OCI-LY7 (cell line): ENCODE data around the gene RAB44. TPM values are rescaled to one million over a fixed set of nuclear protein-coding genes. Genes with fewer than 3 reads are reported as not detected.
A peak's percentile ranks its signal among the peaks of the same experiment; 100 is the strongest.

ENCODE experiments used
- BruUV-seq: library from RNA; stranded (reverse); fragments of 400-500 nt; replicated peaks from 2 replicates; lab custom pipeline; 2021; lab: Mats Ljungman, UMichigan
- CTCF ChIA-PET: fragments of 300-600 bp; sonication (Branson Sonifier 250); formaldehyde crosslinking; loops from one replicate; lab custom pipeline; 2022; ENCODE audit warnings: antibody characterized with exemption; ENCODE audit not compliant: unreplicated experiment; lab: Charles Lee
- POLR2A ChIA-PET: fragments of 300-600 bp; sonication (Branson Sonifier 250); formaldehyde crosslinking; loops from one replicate; lab custom pipeline; 2022; ENCODE audit warnings: antibody characterized with exemption; lab: Charles Lee
- DNase-seq: peaks from one replicate; pipeline ENCODE4 v3.0.0-alpha.2; 2015; ENCODE audit warnings: low spot score
- H2AFZ ChIP-seq: fragments of 200-600 bp; sonication (generic), shearing (Covaris generic); 2 replicates; pipeline ENCODE4 v1.6.1; 2014; ENCODE audit warnings: mild to moderate bottlenecking, antibody characterized with exemption, low read length, moderate library complexity
- H3K27ac ChIP-seq: fragments of 200-600 bp; sonication (generic); 2 replicates; pipeline ENCODE4 v1.5.1; 2014; ENCODE audit warnings: mixed run types, low read depth, mild to moderate bottlenecking, moderate library complexity, low read length, inconsistent platforms; ENCODE audit not compliant: poor library complexity, severe bottlenecking
- H3K36me3 ChIP-seq: fragments of 200-600 bp; sonication (generic); 2 replicates; pipeline ENCODE4 v1.6.1; 2014; ENCODE audit warnings: mild to moderate bottlenecking, antibody characterized with exemption, low read length, moderate library complexity, mixed read lengths; ENCODE audit not compliant: insufficient read depth
- H3K4me1 ChIP-seq: fragments of 200-600 bp; sonication (generic); 2 replicates; pipeline ENCODE4 v1.5.1; 2014; ENCODE audit warnings: mild to moderate bottlenecking, low read length; ENCODE audit not compliant: insufficient read depth, poor library complexity, severe bottlenecking
- H3K4me2 ChIP-seq: fragments of 200-600 bp; sonication (generic); 2 replicates; pipeline ENCODE4 v1.6.1; 2014; ENCODE audit warnings: mild to moderate bottlenecking, low read length
- H3K4me3 ChIP-seq: fragments of 200-600 bp; sonication (generic); 2 replicates; pipeline ENCODE4 v1.5.1; 2014; ENCODE audit warnings: mild to moderate bottlenecking, low read depth, low read length; ENCODE audit not compliant: poor library complexity, severe bottlenecking
- H3K79me2 ChIP-seq: fragments of 200-600 bp; sonication (generic); 2 replicates; pipeline ENCODE4 v1.6.1; 2016; ENCODE audit warnings: low read depth, mild to moderate bottlenecking, low read length, moderate library complexity, mixed read lengths; ENCODE audit not compliant: insufficient read depth
- H3K9me2 ChIP-seq: fragments of 200-600 bp; sonication (generic); 2 replicates; pipeline ENCODE4 v1.6.1; 2016; ENCODE audit warnings: mild to moderate bottlenecking, low read length, mixed read lengths; ENCODE audit not compliant: insufficient read depth
- H3K9me3 ChIP-seq: fragments of 200-600 bp; sonication (generic); 2 replicates; pipeline ENCODE4 v1.6.1; 2014; ENCODE audit warnings: mild to moderate bottlenecking, mixed run types, low read length, mixed read lengths
- H4K20me1 ChIP-seq: fragments of 200-600 bp; sonication (generic); 2 replicates; pipeline ENCODE4 v1.6.1; 2014; ENCODE audit warnings: mild to moderate bottlenecking, antibody characterized with exemption, low read length, moderate library complexity, mixed read lengths; ENCODE audit not compliant: insufficient read depth
- CTCF ChIP-seq: fragments of 200-600 bp; sonication (generic); conservative IDR thresholded peaks from 2 replicates; pipeline ENCODE4 v1.5.1; 2014; ENCODE audit warnings: mild to moderate bottlenecking, antibody characterized with exemption, low read length, moderate library complexity, mixed read lengths
- EZH2phosphoT487 ChIP-seq: fragments of 200-600 bp; sonication (generic); IDR thresholded peaks from 2 replicates; pipeline ENCODE4 v1.6.1; 2018; ENCODE audit warnings: low read depth, borderline replicate concordance, mild to moderate bottlenecking, mixed run types, antibody characterized with exemption, low read length, moderate library complexity, mixed read lengths
- intact Hi-C: fragments of 100-400 bp; cut with micrococcal nuclease; formaldehyde crosslinking; loops from one replicate; pipeline ENCODE4 v1.10.0; 2022; ENCODE audit not compliant: unreplicated experiment
- total RNA-seq, 2 experiments: library from RNA; depleted of rRNA in 1 of 2; stranded (reverse); fragments of >200 nt in 1 of 2; shearing (Covaris generic) in 1 of 2; gene quantifications; 2 replicates each; pipeline ENCODE4 v1.2.3, GENCODE V29; 2014 to 2022

The RAB44 gene
- total RNA-seq, 2 experiments from 2014 or later, result 0.09 TPM; not detected in 1

- peak; percentile 31 for DNase-seq
- H3K27ac ChIP-seq, result peak overlapping the region; percentile 92
- BruUV-seq, result no TSS peak
Observed at GRCh38 chr6:36754582-36755434, 57.2 kb downstream of the RAB44 start.

GRCh38 chr6:36755435-36756348 is 58.1 kb downstream of the RAB44 start:
- Histone ChIP-seq H3K9me2 (no peaks in the 10 kb centered on the region), H3K4me2 (peak overlapping the region; percentile 86), H3K27ac (peak overlapping the region; percentile 92), H3K4me3 (peak overlapping the region; percentile 69), H3K36me3 (peaks cover 19% of the 10 kb centered on the region), H2AFZ (peak overlapping the region; percentile 16; the same call in 1 of the 2 replicates), H3K9me3 (no peaks in the 10 kb centered on the region), H3K4me1 (peaks cover 72% of the 10 kb centered on the region), H4K20me1 (no peaks in the 10 kb centered on the region), H3K79me2 (peaks cover 28% of the 10 kb centered on the region; the same call in 1 of the 2 replicates)
- CTCF ChIA-PET, result interaction anchor here (0.9 kb wide), 1 partner anchor 93 kb away, joined by 3 read pairs; no protein-coding TSS in a partner anchor
- intact Hi-C loops, result loop anchor here (5.0 kb wide), 1 partner anchor 93 kb away; no protein-coding TSS in a partner anchor
- POLR2A ChIA-PET, result interaction anchor here (0.5 to 2.8 kb wide), 7 partner anchors 33 to 158 kb away, joined by 3 to 20 read pairs (median 4); no protein-coding TSS in a partner anchor
- peak; percentile 67 for DNase-seq
- BruUV-seq, result no TSS peak
- TF ChIP-seq EZH2phosphoT487, result no peak
- no peak for TF ChIP-seq CTCF

More at GRCh38 chr6:36754582-36755434, 57.2 kb downstream of the RAB44 start:
- Histone ChIP-seq H3K9me2 (no peaks in the 10 kb centered on the region), H3K4me2 (peak overlapping the region; percentile 86), H3K4me3 (peak overlapping the region; percentile 69), H4K20me1 (no peaks in the 10 kb centered on the region), H3K36me3 (peaks cover 28% of the 10 kb centered on the region), H3K4me1 (peaks cover 71% of the 10 kb centered on the region), H3K9me3 (no peaks in the 10 kb centered on the region), H3K79me2 (peaks cover 28% of the 10 kb centered on the region; the same call in 1 of the 2 replicates), H2AFZ (no peak overlapping the region)
- TF ChIP-seq CTCF (no peak), EZH2phosphoT487 (no peak)
- intact Hi-C loops, result loop anchor here (5.0 kb wide), 1 partner anchor 93 kb away; no protein-coding TSS in a partner anchor
- CTCF ChIA-PET, result interaction anchor here (0.9 to 1.3 kb wide), 2 partner anchors 28 to 92 kb away, joined by 3 read pairs; no protein-coding TSS in a partner anchor
- POLR2A ChIA-PET, result interaction anchor here (0.5 to 2.8 kb wide), 10 partner anchors 32 to 157 kb away, joined by 3 to 20 read pairs (median 4); no protein-coding TSS in a partner anchor
